A549 (cell line): ENCODE measurements around the gene COX7A1. TPM values are rescaled to one million over a fixed set of nuclear protein-coding genes. Genes with fewer than 3 reads are reported as not detected.

ENCODE experiments used
- ATAC-seq, 2 experiments: fragments of 200-7000 bp in 1 of 2; fragments of >200 bp in 1 of 2; cut with Nextera tagmentation in 1 of 2; cut with Tn5 transposase in 1 of 2; 3 replicates each; pipeline versions ENCODE4 v1.8.0 to v1.9.1; 2018 to 2020; ENCODE audit warnings: mild to moderate bottlenecking in 1 of 2, moderate library complexity in 1 of 2
- CTCF ChIA-PET: fragments of 300-600 bp; sonication (Branson Sonifier 250); formaldehyde crosslinking; extraction: SDS; loops from one replicate; lab custom pipeline; 2021; ENCODE audit warnings: antibody characterized with exemption, inconsistent platforms; lab: Yijun Ruan, JAX
- POLR2A ChIA-PET: fragments of 350-600 bp; formaldehyde crosslinking; extraction: SDS; loops from one replicate; lab custom pipeline; 2021; ENCODE audit warnings: antibody characterized with exemption, inconsistent platforms; lab: Yijun Ruan, JAX
- DNase-seq, 2 experiments: peaks; one replicate each; pipeline versions ENCODE4 v3.0.0 to v3.0.0-alpha.2; 2011 to 2016; ENCODE audit warnings: low read depth in 1 of 2, low spot score in 1 of 2
- FAIRE-seq: peaks from 2 replicates; lab custom pipeline; 2011; peaks lifted over from hg19 to GRCh38; lab: Jason Lieb, UNC
- H3K27ac ChIP-seq, 2 experiments: fragments of >200 bp; sonication (Bioruptor Twin); formaldehyde crosslinking; 3 replicates each; pipeline ENCODE4 v1.5.1; 2016 to 2017
- H3K4me1 ChIP-seq: fragments of >200 bp; sonication (Bioruptor Twin); formaldehyde crosslinking; 3 replicates; pipeline ENCODE4 v1.6.1; 2016
- H3K4me2 ChIP-seq: fragments of >200 bp; sonication (Bioruptor Twin); formaldehyde crosslinking; 3 replicates; pipeline ENCODE4 v1.6.1; 2016
- H3K4me3 ChIP-seq: fragments of >200 bp; sonication (Bioruptor Twin); formaldehyde crosslinking; 3 replicates; pipeline ENCODE4 v1.5.1; 2016
- H3K9me3 ChIP-seq: fragments of >200 bp; sonication (Bioruptor Twin); formaldehyde crosslinking; 3 replicates; pipeline ENCODE4 v1.6.1; 2016
- BHLHE40 ChIP-seq: IDR thresholded peaks from 2 replicates; pipeline ENCODE4 v1.6.1; 2012; ENCODE audit warnings: low read depth, low read length, inconsistent platforms
- CHD4 ChIP-seq: fragments of 200-600 bp; sonication (generic); IDR thresholded peaks from 2 replicates; pipeline ENCODE4 v1.6.1; 2016; ENCODE audit warnings: antibody characterized with exemption, mild to moderate bottlenecking, borderline replicate concordance
- EHMT2 ChIP-seq: fragments of 200-600 bp; sonication (generic); IDR thresholded peaks from 2 replicates; pipeline ENCODE4 v1.6.1; 2016; ENCODE audit warnings: antibody characterized with exemption, low read depth, mild to moderate bottlenecking, moderate library complexity
- JUN ChIP-seq, 2 experiments: fragments of >200 bp; sonication (Bioruptor Twin); formaldehyde crosslinking; IDR thresholded peaks; 2 replicates in 1 of 2; 3 replicates in 1 of 2; pipeline ENCODE4 v1.6.1; 2016 to 2017
- KDM1A ChIP-seq: fragments of 200-600 bp; sonication (generic); IDR thresholded peaks from 2 replicates; pipeline ENCODE4 v1.6.1; 2016; ENCODE audit warnings: low read depth, mild to moderate bottlenecking
- MAX ChIP-seq: IDR thresholded peaks from 2 replicates; pipeline ENCODE4 v1.6.1; 2012
- MYC ChIP-seq: IDR thresholded peaks from 2 replicates; pipeline ENCODE4 v1.6.1; 2012; ENCODE audit warnings: mild to moderate bottlenecking, inconsistent platforms, low read length, improper control_type of control experiment, borderline replicate concordance
- NFE2L2 ChIP-seq: fragments of 150-350 bp; conservative IDR thresholded peaks from 2 replicates; pipeline ENCODE4 v1.6.1; 2014; ENCODE audit warnings: low read length
- NPAS2 ChIP-seq: fragments of 250-450 bp; sonication (Bioruptor Pico); IDR thresholded peaks from 2 replicates; pipeline ENCODE4 v1.8.0; 2022; ENCODE audit warnings: mild to moderate bottlenecking, moderate library complexity, borderline replicate concordance
- PHF8 ChIP-seq: fragments of 200-600 bp; sonication (generic); IDR thresholded peaks from 2 replicates; pipeline ENCODE4 v1.6.1; 2016; ENCODE audit warnings: low read depth, mild to moderate bottlenecking, antibody characterized with exemption, moderate library complexity, borderline replicate concordance
- POLR2AphosphoS2 ChIP-seq: conservative IDR thresholded peaks from 2 replicates; pipeline ENCODE4 v1.6.1; 2012; ENCODE audit warnings: low read length, improper control_type of control experiment, inconsistent platforms
- RNF2 ChIP-seq: fragments of 200-600 bp; sonication (generic); IDR thresholded peaks from 2 replicates; pipeline ENCODE4 v1.6.1; 2016; ENCODE audit warnings: low read depth, mild to moderate bottlenecking, antibody characterized with exemption, moderate library complexity, borderline replicate concordance
- SMC3 ChIP-seq: fragments of >200 bp; sonication (Bioruptor Twin); formaldehyde crosslinking; IDR thresholded peaks from 3 replicates; pipeline ENCODE4 v1.6.1; 2018; ENCODE audit warnings: inconsistent platforms
- TFCP2L1 ChIP-seq: fragments of 250-450 bp; sonication (Bioruptor Pico); IDR thresholded peaks from 2 replicates; pipeline ENCODE4 v1.5.0; 2021; ENCODE audit warnings: mild to moderate bottlenecking
- ZC3H11A ChIP-seq: fragments of 450-650 bp; IDR thresholded peaks from 2 replicates; pipeline ENCODE4 v1.6.1; 2014; ENCODE audit warnings: antibody characterized with exemption, mild to moderate bottlenecking
- ZFP36 ChIP-seq: fragments of 450-650 bp; IDR thresholded peaks from 2 replicates; pipeline ENCODE4 v1.6.1; 2014; ENCODE audit warnings: borderline replicate concordance; ENCODE audit not compliant: partially characterized antibody
- WGBS: methylation state at CpG from one replicate; pipeline ENCODE4 v1.1.6; 2017; ENCODE audit errors: missing lambda C conversion rate; 5-methylcytosine and 5-hydroxymethylcytosine counted together
- polyA plus RNA-seq, 4 experiments: library from polyadenylated mRNA; depleted of rRNA in 3 of 4; stranded (reverse); fragments of >200 nt; fragmentation: RNase III in 1 of 4; extraction: RNeasy Plus Mini Kit Qiagen cat#74134 plus additional on column Dnase treatment in 1 of 4; gene quantifications; 2 replicates in 3 of 4; 3 replicates in 1 of 4; pipeline ENCODE4 v1.2.3, GENCODE V29; 2011 to 2017
- TF ChIP-seq, protein P1 (sequence below): fragments of >200 bp; sonication (Bioruptor Twin); formaldehyde crosslinking; IDR thresholded peaks from 2 replicates; pipeline ENCODE4 v1.6.1; 2016
- TF ChIP-seq, protein P2 (sequence below): IDR thresholded peaks from 2 replicates; pipeline ENCODE4 v1.6.1; 2012
- TF ChIP-seq, protein P3 (sequence below): IDR thresholded peaks from 2 replicates; pipeline ENCODE4 v1.6.1; 2012; ENCODE audit warnings: low read depth, borderline replicate concordance
- TF ChIP-seq, protein P4 (sequence below): fragments of >200 bp; sonication (Bioruptor Twin); formaldehyde crosslinking; IDR thresholded peaks from 3 replicates; pipeline ENCODE4 v1.6.1; 2016

The COX7A1 gene
- polyA plus RNA-seq, 2 of the 4 experiments (the other 2 are of a cell fraction): not detected

GRCh38 chr19:36151144-36152018, 866 bp downstream of the COX7A1 start:
- Histone ChIP-seq H3K27ac (no peak overlapping the region), H3K4me2 (no peak overlapping the region)
- ATAC-seq: peak; percentile 8 to 10; a peak in 5 of 6 replicates
- WGBS: 93% methylated on average over 46 of the region's 47 CpGs
- no peak for FAIRE-seq
- CTCF ChIA-PET: interaction anchor here (0.6 to 7.2 kb wide), 5 partner anchors 10 to 90 kb away, joined by 3 to 67 read pairs (median 5); partner anchors contain the start of gene ZNF565
- no peak for DNase-seq
- TF ChIP-seq POLR2AphosphoS2 (no peak), ZFP36 (no peak), JUN (IDR thresholded peaks at IDR 0.05) (no peak)
- TF ChIP-seq, all 56 proteins: peak for 0
- no peak overlapping the region for H3K4me3 ChIP-seq
- H3K9me3 ChIP-seq: no peaks in the 10 kb centered on the region
- no peaks in the 10 kb centered on the region for H3K4me1 ChIP-seq
- POLR2A ChIA-PET: interaction anchor here (0.7 to 1.1 kb wide), 3 partner anchors 15 to 37 kb away, joined by 3 to 5 read pairs (median 4); partner anchors contain the start of gene POLR2I

DNA sequence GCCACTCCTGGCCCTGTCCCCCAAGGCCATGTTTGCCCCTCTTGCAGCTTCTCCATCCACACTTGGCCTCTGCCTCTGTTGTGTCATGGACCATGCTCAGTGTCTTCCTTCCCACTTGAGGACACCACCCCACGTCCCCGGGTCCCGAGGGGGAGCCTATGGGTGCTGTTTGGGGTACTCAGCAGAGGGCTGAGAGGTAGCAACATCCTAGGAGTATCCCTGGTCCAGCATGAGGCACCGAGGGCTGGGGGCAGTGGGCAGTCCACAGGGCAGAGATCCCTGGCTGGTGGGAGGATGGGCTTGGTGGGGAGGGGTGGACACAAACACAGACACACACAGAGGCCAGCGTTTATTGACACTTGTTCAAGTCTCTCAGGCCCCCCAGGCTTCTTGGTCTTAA, 1.7 kb downstream of the COX7A1 start:
- FAIRE-seq (no peak), ATAC-seq (peak; percentile 8 to 25; a peak in 3 of 6 replicates), DNase-seq (no peak)
- Histone ChIP-seq H3K4me3 (no peak overlapping the region), H3K9me3 (no peaks in the 10 kb centered on the region), H3K27ac (no peak overlapping the region), H3K4me1 (no peaks in the 10 kb centered on the region), H3K4me2 (no peak overlapping the region)
- no peak for TF ChIP-seq CHD4
- no peak for TF ChIP-seq MAX
- TF ChIP-seq KDM1A: no peak
- TF ChIP-seq, protein P1, sequence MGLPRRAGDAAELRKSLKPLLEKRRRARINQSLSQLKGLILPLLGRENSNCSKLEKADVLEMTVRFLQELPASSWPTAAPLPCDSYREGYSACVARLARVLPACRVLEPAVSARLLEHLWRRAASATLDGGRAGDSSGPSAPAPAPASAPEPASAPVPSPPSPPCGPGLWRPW: no peak
- TF ChIP-seq TFCP2L1 (CRISPR knock-in tag): no peak
- TF ChIP-seq RNF2: no peak
- TF ChIP-seq, protein P2, sequence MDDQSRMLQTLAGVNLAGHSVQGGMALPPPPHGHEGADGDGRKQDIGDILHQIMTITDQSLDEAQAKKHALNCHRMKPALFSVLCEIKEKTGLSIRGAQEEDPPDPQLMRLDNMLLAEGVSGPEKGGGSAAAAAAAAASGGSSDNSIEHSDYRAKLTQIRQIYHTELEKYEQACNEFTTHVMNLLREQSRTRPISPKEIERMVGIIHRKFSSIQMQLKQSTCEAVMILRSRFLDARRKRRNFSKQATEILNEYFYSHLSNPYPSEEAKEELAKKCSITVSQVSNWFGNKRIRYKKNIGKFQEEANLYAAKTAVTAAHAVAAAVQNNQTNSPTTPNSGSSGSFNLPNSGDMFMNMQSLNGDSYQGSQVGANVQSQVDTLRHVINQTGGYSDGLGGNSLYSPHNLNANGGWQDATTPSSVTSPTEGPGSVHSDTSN: no peak
- TF ChIP-seq ZC3H11A: no peak
- TF ChIP-seq BHLHE40: no peak
- TF ChIP-seq, protein P3, sequence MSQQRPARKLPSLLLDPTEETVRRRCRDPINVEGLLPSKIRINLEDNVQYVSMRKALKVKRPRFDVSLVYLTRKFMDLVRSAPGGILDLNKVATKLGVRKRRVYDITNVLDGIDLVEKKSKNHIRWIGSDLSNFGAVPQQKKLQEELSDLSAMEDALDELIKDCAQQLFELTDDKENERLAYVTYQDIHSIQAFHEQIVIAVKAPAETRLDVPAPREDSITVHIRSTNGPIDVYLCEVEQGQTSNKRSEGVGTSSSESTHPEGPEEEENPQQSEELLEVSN: no peak
- TF ChIP-seq EHMT2: no peak
- TF ChIP-seq SMC3: no peak
- TF ChIP-seq, protein P4, sequence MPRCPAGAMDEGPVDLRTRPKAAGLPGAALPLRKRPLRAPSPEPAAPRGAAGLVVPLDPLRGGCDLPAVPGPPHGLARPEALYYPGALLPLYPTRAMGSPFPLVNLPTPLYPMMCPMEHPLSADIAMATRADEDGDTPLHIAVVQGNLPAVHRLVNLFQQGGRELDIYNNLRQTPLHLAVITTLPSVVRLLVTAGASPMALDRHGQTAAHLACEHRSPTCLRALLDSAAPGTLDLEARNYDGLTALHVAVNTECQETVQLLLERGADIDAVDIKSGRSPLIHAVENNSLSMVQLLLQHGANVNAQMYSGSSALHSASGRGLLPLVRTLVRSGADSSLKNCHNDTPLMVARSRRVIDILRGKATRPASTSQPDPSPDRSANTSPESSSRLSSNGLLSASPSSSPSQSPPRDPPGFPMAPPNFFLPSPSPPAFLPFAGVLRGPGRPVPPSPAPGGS: no peak
- no peak for TF ChIP-seq MYC
- TF ChIP-seq NFE2L2: no peak
- TF ChIP-seq PHF8: no peak
- no peak for TF ChIP-seq NPAS2 (CRISPR knock-in tag)
- CTCF ChIA-PET: interaction anchor here (0.6 to 7.2 kb wide), 4 partner anchors 21 to 90 kb away, joined by 3 to 67 read pairs (median 6); partner anchors contain the start of gene ZNF565
- WGBS: 82% methylated on average over 5 of the region's 5 CpGs
- POLR2A ChIA-PET: interaction anchor here (0.7 to 1.1 kb wide), 3 partner anchors 23 to 36 kb away, joined by 3 to 4 read pairs (median 4); partner anchors contain the start of genes POLR2I and TBCB
